ENCODE measurements around the gene MISFA. TPM values are rescaled to one million over a fixed set of nuclear protein-coding genes. Genes with fewer than 3 reads are reported as not detected.

Gene MISFA
- total and polyA plus RNA-seq, 9 of the 15 experiments (the other 6 are each of a cell fraction or from before 2014, with no cell fraction given), result 1.6 to 6.3 (median 3.4) TPM

- no peak for TF ChIP-seq ZNF518B (CRISPR knock-in tag; IDR thresholded peaks at IDR 0.05)
- no peak for TF ChIP-seq ZNF655 (CRISPR knock-in tag; IDR thresholded peaks at IDR 0.05)
- 0 out of 2 replicates have a peak, but pooled peaks have one; percentile 25 for TF ChIP-seq RNF2 (IDR thresholded peaks at IDR 0.05)
- no peak for TF ChIP-seq ZBTB8A (IDR thresholded peaks at IDR 0.05; ENCODE audit: partially characterized antibody)
- TF ChIP-seq, protein P1, sequence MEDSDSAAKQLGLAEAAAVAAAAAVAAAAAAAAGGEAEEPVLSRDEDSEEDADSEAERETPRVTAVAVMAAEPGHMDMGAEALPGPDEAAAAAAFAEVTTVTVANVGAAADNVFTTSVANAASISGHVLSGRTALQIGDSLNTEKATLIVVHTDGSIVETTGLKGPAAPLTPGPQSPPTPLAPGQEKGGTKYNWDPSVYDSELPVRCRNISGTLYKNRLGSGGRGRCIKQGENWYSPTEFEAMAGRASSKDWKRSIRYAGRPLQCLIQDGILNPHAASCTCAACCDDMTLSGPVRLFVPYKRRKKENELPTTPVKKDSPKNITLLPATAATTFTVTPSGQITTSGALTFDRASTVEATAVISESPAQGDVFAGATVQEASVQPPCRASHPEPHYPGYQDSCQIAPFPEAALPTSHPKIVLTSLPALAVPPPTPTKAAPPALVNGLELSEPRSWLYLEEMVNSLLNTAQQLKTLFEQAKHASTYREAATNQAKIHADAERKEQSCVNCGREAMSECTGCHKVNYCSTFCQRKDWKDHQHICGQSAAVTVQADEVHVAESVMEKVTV (CRISPR knock-in tag; IDR thresholded peaks at IDR 0.05), result no peak
- peak in 1 of 2 experiments; percentile 58; a peak in 1 of 4 replicates for TF ChIP-seq RCOR1 (IDR thresholded peaks at IDR 0.05; ENCODE audit: borderline replicate concordance in 1 of 2, low read depth in 2 of 2, low read length in 2 of 2)
- no peak for TF ChIP-seq SLC30A9 (CRISPR knock-in tag; IDR thresholded peaks at IDR 0.05)
- TF ChIP-seq FIP1L1 (IDR thresholded peaks at IDR 0.05; ENCODE audit: low read depth, low read length, poor library complexity, severe bottlenecking), result no peak
- TF ChIP-seq STAT6 (CRISPR knock-in tag; IDR thresholded peaks at IDR 0.05), result no peak
- TF ChIP-seq NUFIP1 (IDR thresholded peaks at IDR 0.05; ENCODE audit: partially characterized antibody), result no peak
- no peak for TF ChIP-seq TAF7 (tag; IDR thresholded peaks at IDR 0.05)
- TF ChIP-seq ZBTB7A (IDR thresholded peaks at IDR 0.05; ENCODE audit: borderline replicate concordance, control insufficient read depth, low read depth, low read length), result peak; percentile 31; the same call in 1 of the 2 replicates
- peak; percentile 63; the same call in 1 of the 2 replicates for TF ChIP-seq NKRF (IDR thresholded peaks at IDR 0.05; ENCODE audit: borderline replicate concordance)
- no peak for TF ChIP-seq ZKSCAN3 (CRISPR knock-in tag; IDR thresholded peaks at IDR 0.05)
- no peak for TF ChIP-seq TAF15 (IDR thresholded peaks at IDR 0.05; ENCODE audit: low read depth, low read length)
Observed at GRCh38 chr11:18588297-18589252, 11.0 kb upstream of the MISFA start, which contains the start of gene UEVLD (continued).
